ENCODE data around the gene NUSAP1. TPM values are rescaled to one million over a fixed set of nuclear protein-coding genes. Genes with fewer than 3 reads are reported as not detected.
"Not testable (repeated sequence)": the region's sequence is repeated elsewhere in the genome, so short reads cannot be mapped to it uniquely, and the experiment has no call there.

The NUSAP1 gene, protein sequence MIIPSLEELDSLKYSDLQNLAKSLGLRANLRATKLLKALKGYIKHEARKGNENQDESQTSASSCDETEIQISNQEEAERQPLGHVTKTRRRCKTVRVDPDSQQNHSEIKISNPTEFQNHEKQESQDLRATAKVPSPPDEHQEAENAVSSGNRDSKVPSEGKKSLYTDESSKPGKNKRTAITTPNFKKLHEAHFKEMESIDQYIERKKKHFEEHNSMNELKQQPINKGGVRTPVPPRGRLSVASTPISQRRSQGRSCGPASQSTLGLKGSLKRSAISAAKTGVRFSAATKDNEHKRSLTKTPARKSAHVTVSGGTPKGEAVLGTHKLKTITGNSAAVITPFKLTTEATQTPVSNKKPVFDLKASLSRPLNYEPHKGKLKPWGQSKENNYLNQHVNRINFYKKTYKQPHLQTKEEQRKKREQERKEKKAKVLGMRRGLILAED
- total RNA-seq (2014; rRNA removed; shearing (Covaris generic)): 147 and 237 TPM in 2 replicates

DNA sequence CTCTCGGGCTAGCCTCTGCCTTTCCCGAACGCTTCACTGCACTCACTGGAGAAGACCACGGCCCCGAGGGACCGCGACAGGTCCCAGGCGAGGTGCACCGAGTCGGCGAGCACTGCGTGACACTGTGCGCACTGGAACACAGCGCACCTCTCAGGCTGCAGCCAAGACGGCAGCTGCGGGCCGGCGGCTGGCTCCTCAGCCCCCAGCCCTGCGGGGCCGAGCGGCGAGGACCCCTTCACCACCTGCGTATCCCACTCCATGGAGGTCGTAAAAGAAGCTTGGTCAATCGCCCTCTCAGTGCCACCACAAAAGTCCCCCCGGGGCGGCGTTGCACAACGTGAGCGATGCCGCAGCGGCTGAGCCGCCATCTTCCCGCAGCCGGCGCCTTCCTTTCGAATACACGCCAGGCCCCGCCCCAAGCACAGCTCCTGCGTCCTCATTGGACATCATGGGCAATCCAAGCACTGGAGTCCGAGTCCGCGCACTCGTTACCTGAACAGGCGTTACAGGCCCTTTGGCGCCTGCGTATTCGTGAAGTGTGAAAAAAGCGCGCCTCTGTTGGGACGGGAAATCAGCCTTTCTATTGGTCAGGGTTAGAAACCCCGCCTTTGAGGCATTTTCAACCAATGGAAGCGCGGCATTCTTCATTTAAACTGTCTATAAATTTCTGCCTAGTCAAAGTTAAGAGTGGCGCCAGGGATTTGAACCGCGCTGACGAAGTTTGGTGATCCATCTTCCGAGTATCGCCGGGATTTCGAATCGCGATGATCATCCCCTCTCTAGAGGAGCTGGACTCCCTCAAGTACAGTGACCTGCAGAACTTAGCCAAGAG, at the start of gene NUSAP1, which contains the start of gene OIP5:
Gene NUSAP1 (plus strand): TSS at position 688 of the 832 bp plus-strand sequence. CDS start 77 bp downstream, at position 765.
Gene OIP5 (minus strand): TSS at position 398 of the 832 bp plus-strand sequence. CDS start 30 bp downstream, at position 368.
- in situ Hi-C loops (cut with HindIII; ENCODE audit: low sequenced_read_pairs): no loop called here
- peak; percentile 100 for DNase-seq (ENCODE audit: low spot score)

DNA sequence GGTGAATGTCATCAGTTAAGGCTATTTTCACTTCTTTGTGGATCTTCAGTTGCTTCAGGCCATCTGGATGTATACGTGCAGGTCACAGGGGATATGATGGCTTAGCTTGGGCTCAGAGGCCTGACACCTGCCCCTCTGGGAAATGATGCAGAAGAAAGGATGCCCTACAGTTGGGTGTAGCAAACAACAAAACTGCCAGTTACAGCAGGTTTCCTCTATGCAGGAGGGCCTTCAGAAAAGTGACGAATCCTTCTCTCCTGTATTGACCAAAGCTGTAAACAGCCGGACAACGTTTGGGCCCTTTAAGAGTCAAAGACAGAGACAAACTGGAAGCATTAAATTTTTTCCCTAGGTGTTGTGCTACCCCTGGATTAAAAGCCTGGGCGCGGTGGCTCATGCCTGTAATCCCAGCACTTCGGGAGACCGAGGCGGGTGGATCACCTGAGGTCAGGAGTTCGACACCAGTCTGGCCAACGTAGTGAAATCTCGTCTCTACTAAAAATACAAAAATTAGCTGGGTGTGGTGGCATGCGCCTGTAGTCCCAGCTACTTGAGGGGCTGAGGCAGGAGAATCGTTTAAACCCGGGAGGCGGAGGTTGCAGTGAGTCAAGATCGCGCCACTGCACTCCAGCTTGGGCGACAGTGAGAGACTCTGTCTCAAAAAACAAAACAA, 49.6 kb upstream of the NUSAP1 start:
- DNase-seq (ENCODE audit: low spot score): peak; percentile 27
- in situ Hi-C loops (cut with HindIII; ENCODE audit: low sequenced_read_pairs): not testable (repeated sequence)

DNA sequence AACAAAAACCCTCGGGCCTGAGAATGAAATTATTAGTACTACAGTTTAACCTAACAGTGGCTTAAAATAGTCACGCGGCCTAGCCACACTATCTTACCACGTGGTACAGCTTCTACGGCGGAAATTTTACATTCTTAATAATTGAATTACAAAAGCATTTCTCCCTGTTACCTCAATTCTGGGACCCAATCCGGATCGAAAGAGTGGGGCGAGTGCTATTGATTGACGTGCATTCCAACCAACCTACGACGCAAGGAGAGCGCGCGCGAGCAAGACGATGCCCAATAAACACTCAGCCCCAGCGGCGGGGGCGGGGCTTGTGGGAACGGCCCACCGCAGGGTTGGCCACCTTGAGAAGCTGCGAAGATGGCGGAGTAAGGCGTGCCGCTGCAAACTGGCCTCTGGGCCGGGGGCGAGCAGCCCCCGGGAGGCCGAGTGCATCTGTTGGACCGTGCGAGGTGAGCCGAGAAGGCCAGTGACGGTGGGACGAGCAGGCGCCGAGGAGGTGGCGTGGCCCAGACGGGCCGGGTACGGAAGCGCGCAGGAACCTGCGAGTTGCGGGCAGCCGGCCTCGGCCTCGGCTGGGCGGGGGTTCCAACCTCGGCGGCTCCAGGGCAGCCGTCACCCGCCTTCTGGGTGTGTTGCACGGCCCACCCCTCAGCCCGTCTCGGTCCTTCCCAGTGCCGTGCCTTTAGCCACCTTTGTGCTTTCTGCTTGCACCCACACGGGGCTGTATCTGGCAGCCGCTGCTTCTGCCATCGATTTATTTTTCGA, 48.8 kb upstream of the NUSAP1 start:
- in situ Hi-C loops (cut with HindIII; ENCODE audit: low sequenced_read_pairs): no loop called here
- DNase-seq (ENCODE audit: low spot score): peak; percentile 99

DNA sequence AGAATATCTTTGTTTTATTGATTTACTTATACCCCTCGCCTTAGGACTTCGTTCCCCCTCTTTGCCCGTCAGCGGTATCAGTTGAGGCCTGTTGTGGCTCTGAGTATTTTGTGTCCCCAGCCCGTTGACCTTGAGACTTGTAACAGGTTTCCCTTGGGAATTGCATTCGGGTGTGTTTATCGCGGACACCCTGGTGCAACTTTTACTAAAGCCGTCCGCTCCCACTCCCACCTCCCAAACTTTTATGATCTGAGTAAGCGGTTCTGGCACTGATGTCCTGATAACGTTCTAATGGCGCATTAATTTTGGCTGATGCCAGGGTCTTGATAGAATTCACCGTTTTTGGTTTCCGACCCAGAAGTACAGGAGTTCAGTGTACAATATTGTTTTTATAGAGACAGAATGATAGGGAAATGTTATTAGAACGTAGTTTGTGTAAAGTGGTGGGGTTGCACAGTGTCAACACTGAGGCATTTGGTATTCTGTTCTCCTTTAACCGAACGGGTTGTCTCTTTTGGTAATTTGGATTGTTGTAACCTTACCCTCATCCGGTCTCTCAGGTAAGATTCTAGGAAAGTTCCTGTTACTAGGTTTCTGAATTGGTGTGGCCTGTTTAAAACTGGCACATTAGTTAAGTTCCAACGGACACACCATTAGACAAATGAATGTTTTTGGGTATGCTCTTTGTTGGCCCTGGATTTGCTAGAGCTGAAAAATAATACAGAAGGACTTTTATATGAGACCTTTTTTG, 48.1 kb upstream of the NUSAP1 start:
- in situ Hi-C loops (cut with HindIII; ENCODE audit: low sequenced_read_pairs): no loop called here
- peak; percentile 36 for DNase-seq (ENCODE audit: low spot score)

DNA sequence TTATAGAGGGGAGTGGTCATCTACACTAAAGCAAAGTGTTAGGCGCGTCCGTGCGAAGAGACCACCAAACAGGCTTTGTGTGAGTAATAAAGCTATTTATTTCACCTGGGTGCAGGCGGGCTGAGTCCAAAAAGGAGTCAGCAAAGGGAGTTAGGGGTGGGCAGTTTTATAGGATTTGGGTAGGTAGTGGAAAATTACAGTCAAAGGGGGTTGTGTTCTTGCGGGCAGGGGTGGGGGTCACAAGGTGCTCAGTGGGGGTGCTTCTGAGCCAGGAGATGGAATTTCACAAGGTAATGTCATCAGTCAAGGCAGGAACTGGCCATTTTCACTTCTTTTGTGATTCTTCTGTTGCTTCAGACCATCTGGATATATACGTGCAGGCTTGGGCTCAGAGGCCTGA, 47.4 kb upstream of the NUSAP1 start:
- DNase-seq (ENCODE audit: low spot score): no peak
- in situ Hi-C loops (cut with HindIII; ENCODE audit: low sequenced_read_pairs): no loop called here

DNA sequence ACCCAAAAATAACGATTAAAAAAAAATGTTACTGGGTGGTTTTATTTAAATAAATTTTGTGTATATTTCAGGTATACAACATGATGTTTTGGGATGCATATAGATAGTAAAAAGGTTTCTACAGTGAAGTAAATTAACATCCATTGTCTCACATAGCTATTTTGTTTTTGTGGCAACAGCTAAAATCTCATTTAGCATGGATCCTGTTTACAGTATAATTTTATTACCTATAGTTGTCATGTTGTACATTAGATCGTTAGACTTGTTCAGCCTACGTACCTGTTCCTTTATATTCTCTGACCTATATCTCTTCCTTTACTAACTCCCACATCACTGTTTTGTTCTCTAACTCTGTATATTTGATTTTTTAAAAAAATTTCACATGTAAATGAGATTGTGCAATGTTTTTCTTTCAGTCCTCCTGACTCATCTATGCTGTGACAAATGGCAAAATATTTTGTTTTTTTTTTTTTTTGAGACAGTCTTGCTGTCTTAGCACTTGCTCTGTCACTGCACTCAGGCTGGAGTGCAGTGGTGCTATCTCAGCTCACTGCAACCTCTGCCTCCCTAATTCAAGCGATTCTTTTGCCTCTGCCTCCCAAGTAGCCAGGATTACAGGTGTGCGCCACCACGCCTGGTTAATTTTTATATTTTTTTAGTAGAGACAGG, 45.9 kb upstream of the NUSAP1 start:
- in situ Hi-C loops (cut with HindIII; ENCODE audit: low sequenced_read_pairs): no loop called here
- DNase-seq (ENCODE audit: low spot score): no peak

DNA sequence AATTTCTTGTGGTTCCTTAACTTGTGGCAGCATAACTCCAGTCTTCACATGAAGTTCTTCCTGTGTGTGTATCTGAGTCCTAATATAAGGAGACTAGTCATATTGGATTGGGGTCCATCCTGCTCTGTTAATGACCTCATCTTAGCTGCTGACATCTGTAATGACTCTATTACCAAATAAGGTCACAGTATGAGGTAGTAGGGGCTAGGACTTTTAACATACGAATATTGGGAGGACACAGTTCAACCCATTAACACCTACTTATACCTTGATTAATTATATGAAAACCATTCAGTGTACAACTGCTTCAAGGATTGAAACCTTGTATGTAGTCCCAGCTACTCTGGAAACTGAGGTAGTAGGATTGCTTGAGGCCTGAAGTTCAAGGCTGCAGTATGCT, 44.2 kb upstream of the NUSAP1 start:
- in situ Hi-C loops (cut with HindIII; ENCODE audit: low sequenced_read_pairs): no loop called here
- DNase-seq (ENCODE audit: low spot score): no peak

DNA sequence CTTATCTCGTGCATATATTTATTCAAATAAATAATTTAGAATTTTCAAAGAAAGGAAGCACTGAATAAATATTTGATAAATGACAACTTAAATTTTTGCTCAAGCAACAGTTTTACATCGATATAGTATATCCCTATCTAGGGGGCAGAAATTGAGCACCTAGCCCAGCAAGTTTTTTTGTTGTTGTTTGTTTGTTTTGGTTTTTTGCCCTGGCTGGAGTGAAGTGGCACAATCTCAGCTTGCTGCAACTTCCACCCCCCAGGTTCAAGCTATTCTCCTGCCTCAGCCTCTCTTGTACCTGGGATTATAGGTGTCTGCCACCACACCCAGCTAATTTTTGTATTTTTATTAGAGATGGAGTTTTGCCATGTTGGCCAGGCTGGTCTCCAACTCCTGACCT, 42.7 kb upstream of the NUSAP1 start:
- in situ Hi-C loops (cut with HindIII; ENCODE audit: low sequenced_read_pairs): no loop called here
- DNase-seq (ENCODE audit: low spot score): no peak

DNA sequence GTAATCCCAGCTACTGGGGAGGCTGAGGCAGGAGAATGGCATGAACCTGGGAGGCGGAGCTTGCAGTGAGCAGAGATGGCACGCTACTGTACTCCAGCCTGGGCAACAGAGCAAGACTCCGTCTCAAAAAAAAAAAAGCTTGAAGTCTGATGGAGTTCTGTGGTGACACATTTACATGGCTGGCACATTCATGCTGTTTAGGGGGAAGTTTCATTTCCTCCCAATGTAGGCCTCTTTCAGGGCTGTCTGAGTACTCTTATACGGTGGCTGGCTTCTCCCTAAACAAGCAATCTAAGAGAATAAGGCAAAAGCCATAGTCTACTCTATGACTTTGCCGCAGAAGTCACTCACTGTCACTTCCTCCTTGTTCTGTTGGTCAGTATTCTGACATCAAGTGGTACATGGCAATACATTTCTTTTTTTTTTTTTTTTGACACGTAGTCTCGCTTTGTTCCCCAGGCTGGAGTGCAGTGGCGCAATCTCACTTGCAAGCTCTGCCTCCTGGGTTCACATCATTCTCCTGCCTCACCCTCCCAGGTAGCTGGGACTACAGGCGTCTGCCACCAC, 41.5 kb upstream of the NUSAP1 start:
- DNase-seq (ENCODE audit: low spot score): no peak
- in situ Hi-C loops (cut with HindIII; ENCODE audit: low sequenced_read_pairs): no loop called here

DNA sequence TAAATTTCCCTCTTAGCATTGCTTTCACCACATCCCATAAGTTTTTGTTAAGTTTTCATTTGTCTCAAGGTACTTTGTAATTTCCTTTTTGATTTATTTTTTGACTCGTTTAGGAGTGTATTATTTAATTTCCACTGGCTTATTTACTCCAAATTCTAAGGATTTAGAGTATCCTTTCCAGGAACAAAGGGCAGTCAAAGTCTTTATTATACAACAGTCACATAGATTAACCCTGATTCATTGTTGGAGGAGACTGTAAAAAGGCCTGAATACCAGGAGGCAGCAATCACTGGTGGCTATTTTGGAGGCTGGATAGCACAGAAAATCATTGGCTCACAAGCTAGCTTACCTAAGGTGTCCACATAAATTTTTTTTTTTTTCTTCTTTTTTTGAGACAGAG, 40.2 kb upstream of the NUSAP1 start:
- in situ Hi-C loops (cut with HindIII; ENCODE audit: low sequenced_read_pairs): no loop called here
- no peak for DNase-seq (ENCODE audit: low spot score)

DNA sequence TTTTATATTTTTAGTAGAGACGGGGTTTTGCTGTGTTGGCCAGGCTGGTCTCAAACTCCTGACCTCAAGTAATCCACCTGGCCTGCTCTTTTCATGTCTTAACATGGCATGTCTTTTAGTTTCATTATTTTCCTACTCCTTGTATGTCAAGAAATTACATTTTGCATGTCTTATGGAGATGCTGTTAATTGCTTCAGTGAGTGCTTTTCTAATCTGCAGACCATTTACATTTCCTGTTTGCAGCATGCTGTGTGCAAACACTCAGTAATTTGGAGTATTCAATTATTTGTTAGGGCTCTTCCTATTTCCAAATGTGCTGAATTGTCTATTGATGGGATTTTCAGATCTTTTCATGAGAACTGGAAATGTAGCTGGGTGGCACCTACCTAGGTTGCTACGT, 31.5 kb upstream of the NUSAP1 start:
- in situ Hi-C loops (cut with HindIII; ENCODE audit: low sequenced_read_pairs): not testable (repeated sequence)

DNA sequence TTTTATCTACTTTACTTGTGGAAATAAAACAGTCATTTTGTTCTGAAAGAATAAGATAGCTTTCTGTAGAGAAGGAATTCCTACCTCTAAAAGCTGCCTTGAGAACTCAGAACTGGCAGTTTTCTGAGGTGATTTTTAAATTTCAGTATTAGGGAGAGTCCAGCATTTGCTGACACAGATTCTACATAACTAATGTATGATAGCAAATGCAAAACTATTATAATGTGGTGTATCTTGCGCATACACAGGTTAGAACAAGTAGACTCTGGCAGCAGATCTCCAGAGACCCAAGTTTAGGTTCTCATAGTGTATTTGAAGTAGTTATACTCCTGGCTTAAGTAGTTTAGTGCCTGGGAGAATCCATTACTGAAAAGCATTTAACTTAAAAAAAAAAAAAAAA, 31.1 kb upstream of the NUSAP1 start:
- DNase-seq (ENCODE audit: low spot score): no peak
- in situ Hi-C loops (cut with HindIII; ENCODE audit: low sequenced_read_pairs): no loop called here

More for the DNA sequence above, 31.5 kb upstream of the NUSAP1 start:
- DNase-seq (ENCODE audit: low spot score): not testable (repeated sequence)

DNA sequence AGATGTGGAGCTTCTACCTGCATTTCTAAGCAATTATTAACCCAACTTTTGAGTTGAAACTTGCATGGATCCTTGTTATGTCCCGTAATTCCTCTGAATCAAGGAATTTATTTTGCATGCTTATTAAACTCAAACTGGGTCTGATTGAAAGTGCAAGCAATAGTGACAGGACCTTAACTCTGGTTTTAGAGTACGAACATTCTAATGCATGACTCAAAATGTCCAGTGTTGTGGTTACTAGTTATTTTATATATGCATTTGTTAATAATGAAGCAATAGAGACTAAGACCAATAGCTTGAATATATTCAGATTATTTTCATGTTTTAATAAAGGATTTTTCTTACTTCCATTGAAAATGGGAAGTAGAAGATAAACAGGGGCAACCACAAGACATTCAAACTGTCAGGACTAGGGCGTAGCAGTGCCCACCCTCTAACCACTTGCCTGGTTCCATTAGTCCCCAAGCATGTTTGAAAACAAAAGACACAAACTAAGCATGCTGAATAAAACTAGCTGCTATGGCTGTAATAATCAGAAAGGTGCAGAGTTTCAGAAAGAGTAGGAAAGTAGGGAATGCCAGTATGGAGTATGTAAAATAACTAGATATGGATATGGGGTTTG, 28.4 kb upstream of the NUSAP1 start:
- in situ Hi-C loops (cut with HindIII; ENCODE audit: low sequenced_read_pairs): no loop called here
- DNase-seq (ENCODE audit: low spot score): no peak

DNA sequence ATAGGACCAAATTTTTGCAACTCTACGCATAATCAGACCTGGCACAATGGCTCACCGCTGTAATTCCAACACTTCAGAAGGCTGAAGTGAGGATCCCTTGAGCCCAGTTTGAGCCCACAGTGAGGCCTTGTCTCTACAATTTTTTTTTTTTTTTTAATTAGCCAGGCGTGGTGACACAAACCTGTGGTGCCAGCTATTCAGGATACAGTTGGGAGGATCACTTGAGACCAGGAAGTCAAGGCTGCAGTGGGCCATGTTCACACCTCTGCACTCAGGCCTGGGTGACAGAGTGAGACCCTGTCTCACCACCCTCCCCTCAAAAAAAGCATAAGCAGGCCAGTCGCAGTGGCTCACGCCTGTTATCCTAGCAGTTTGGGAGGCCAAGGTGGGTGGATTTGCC, 25.0 kb upstream of the NUSAP1 start:
- in situ Hi-C loops (cut with HindIII; ENCODE audit: low sequenced_read_pairs): no loop called here

DNA sequence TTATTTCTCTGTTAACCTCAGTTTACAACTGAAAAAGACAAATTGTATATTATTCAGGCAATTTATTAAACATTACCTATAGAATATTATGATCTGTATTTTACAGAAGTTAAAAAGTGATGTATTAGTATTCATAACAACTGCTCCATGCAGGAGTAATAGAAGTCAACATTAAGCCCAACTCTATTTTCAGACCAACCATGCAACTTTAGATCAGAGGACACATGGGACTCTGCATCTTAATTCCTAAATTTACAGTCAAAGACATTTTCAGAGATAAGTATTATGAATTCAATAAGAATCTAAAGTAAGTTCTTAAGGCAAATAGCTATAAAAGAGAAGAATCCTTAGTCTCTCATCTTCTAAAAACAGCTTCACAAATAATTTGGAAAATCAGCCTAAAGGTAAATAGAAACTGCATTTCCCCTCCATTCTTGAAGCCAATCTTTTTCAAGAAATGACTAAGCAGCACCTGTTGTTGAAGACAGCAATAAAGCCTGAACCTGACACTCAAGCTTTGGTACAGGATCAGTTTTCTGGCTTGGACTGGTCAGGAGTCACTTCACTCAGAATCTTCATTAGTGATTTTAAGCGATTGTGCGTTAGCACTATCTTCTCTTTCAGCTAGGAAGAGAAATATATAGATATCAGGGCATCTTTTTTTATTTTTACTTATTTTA, 23.3 kb upstream of the NUSAP1 start:
- in situ Hi-C loops (cut with HindIII; ENCODE audit: low sequenced_read_pairs): no loop called here
- DNase-seq (ENCODE audit: low spot score): no peak

More for the DNA sequence above, 25.0 kb upstream of the NUSAP1 start:
- no peak for DNase-seq (ENCODE audit: low spot score)

DNA sequence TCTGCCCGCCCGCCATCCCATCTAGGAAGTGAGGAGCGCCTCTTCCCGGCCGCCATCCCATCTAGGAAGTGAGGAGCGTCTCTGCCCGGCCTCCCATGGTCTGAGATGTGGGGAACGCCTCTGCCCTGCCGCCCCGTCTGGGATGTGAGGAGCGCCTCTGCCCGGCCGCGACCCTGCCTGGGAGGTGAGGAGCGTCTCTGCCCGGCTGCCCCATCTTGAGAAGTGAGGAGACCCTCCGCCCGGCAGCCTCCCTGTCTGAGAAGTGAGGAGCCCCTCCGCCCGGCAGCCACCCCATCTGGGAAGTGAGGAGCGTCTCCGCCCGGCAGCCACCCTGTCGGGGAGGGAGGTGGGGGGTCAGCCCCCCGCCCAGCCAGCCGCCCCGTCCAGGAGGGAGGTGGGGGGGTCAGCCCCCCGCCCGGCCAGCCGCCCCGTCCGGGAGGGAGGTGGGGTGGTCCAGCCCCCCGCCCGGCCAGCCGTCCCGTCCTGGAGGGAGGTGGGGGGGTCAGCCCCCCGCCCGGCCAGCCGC, 11.8 kb upstream of the NUSAP1 start:
- in situ Hi-C loops (cut with HindIII; ENCODE audit: low sequenced_read_pairs); DNase-seq (ENCODE audit: low spot score): not testable (repeated sequence)
